Hematopoietic multipotent progenitor cell treated with erythropoietin and hydrocortisone succinate and interleukin-3 and kit ligand, for 8 days (in vitro differentiated cells): ENCODE data around the gene PPP3CB.

Experiments used
- DNase-seq: peaks from one replicate; pipeline ENCODE4 v3.0.0-alpha.2; 2015

Gene PPP3CB

DNA sequence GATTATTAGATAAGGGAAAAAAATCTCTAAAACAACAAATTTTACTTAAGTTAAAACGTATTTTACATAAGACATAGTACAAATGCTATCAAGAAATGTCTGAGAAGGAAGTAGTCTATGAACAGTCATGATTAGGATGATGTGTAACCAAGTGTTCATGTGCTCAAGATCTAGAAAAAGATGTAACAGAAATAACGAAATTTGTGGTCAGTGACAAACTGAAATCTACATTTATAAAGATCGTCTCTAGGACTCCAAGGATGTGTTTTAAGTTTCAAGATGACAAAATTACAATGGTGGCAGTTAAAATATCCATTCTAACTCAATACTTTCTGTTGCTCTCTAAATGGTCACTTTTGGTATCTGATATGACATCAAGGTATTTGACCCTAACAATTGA lies 17.2 kb downstream of the PPP3CB start:
- DNase-seq = peak; percentile 59

GRCh38 chr10:73471226-73471625 lies 24.6 kb downstream of the PPP3CB start:
- DNase-seq = no peak

GRCh38 chr10:73469579-73469978 lies 26.2 kb downstream of the PPP3CB start:
- no peak for DNase-seq

DNA sequence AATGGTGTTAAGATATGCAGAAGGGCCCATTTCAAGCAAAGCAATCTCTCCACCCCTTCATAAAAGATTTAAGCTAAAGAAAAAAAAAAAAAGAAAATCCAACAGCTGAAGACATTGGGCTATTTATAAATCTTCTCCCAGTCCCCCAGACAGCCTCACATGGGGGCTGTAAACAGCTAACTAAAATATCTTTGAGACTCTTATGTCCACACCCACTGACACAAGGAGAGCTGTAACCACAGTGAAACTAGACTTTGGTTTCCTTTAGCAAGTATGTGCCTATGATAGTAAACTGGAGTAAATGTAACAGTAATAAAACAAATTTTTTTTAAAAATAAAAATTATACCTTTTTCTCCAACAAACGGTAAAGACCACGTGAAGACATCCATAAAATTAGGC lies 28.6 kb downstream of the PPP3CB start:
- no peak for DNase-seq

DNA sequence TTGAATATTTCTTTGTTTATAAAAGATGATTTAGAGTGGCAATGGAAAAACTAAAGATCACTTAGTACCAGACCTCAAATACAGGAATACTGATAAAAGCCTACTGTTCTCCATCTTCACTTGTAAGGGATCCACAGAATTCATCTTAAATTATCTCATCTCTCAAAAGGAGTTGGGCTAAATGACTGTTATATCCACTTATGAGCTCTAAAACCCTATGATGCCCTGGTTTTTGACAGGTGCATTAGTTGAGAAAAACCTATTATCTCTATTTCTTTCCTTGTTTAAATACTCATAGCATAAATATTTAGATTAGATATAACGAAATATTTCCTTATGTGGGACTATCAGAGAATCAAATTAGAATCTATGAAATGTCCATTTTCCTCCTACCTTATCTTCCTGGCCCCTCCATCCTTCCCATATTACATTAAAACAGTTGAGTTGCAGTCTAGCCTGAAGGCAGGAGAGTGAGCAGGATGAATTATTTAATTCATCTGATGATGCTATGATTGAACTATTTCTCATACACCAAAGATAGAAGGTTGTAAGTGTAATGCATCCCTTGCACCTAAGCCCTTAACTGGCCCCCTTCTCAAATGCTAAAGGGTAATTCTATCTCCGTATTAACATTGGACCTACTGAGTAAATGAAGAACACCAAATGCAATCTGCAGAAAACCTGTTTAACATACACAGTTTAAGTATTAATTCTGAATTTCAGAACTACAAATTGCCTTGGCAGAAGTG lies 29.7 kb downstream of the PPP3CB start:
- no peak for DNase-seq

GRCh38 chr10:73460897-73461296 lies 34.9 kb downstream of the PPP3CB start:
- DNase-seq = no peak

- DNase-seq = no peak
Measured at GRCh38 chr10:73459683-73460314, 36.0 kb downstream of the PPP3CB start.

GRCh38 chr10:73456187-73456890 lies 39.5 kb downstream of the PPP3CB start:
- DNase-seq = peak; percentile 99

DNA sequence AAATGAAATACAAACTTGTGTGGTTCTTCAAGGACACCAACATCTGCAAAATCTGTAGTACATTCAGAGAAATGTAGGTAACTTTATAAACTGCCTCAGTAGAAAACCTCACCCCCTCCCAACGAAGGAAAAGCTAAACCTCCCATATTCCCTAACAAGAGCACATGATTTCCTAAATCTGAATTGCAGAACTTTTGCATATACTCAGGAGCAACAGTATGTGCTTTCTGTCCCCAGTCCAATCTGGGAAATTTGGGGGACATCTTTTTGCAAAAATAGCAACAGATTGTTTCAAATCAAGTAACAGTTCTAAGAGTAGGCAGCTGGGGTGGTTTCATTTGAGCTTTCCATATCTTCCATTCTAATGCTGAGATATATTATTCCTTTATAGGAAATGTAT lies 46.7 kb downstream of the PPP3CB start:
- no peak for DNase-seq

DNA sequence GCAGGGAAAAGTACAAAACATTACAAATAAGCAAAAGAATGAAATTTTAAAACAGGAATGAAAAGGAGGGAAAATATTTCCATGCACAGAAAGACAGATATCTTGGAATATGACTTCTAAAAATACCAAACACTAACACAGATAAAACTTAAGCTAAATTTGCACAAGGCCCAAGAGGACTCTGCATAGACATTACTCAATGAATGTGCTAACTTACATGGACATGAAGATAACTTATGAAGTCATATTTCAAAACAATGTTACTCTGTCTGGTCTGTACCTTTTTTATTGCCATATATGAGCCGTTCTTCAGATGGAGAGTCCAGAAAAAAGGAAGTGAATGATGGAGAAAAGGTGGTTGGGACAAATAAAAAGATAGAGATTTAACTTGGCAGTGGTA lies 47.4 kb downstream of the PPP3CB start:
- no peak for DNase-seq

DNA sequence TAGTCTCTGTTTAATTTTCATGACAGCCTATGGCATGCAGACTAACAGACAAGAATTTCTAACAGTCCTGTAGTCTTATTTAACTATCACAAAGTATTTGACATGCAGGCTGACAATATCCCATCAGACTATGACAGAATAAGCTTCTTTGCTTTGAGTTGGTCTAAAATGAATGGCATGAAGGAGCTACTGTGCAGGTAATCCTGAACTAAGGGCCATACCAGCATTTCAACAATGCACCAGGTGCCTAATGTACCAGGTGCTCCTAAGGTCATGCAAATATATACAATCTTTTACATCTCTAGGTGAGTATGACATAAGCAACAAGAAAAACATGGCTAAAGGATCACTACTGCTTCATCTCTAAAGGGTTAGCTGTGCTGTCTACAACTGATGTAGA lies 48.9 kb downstream of the PPP3CB start:
- DNase-seq = no peak

- no peak for DNase-seq
Measured at GRCh38 chr10:73444457-73444856, 51.4 kb downstream of the PPP3CB start.

DNA sequence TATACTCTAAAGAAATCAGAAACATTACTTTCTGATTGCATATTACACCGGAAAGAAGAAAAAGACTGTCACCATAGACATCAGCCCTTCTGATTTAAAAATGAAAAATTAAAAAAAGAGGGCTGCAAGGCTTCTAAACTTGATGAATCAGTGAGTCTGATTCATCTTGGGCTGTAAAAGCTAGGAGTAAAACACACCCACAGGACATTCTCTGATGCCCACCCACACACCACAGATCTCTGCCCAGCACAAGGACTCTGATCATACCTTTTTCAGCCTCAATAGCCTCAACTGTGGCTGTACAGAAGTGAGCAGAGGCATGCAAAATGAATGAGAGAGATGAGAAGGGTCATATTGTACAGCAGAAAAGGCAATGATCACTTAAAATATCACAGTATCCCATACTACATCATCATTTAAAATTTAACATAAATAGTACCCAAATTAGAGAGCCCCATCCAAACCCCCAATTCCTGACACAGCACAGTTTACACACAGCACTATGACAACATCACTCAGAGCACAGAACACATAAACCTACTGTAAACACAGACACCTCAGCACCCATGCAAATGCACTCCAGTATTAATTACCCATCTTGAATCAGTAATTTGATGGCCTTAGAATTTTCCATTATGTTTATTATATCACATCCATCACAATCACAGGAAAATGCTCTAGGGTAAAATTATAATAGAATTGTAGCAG lies 56.1 kb downstream of the PPP3CB start:
- DNase-seq = no peak

- DNase-seq = no peak
Measured at GRCh38 chr10:73439055-73439454, 56.8 kb downstream of the PPP3CB start.

GRCh38 chr10:73433538-73433867 lies 62.3 kb downstream of the PPP3CB start, which contains the start of gene MSS51:
MSS51 (minus strand) TSS chr10:73433561; CDS start chr10:73428284, 5,277 bp downstream.
- DNase-seq = peak; percentile 45

- DNase-seq = no peak
Measured at GRCh38 chr10:73432646-73433537, 62.9 kb downstream of the PPP3CB start.

- no peak for DNase-seq
Measured at GRCh38 chr10:73426318-73426717, 69.5 kb downstream of the PPP3CB start.

DNA sequence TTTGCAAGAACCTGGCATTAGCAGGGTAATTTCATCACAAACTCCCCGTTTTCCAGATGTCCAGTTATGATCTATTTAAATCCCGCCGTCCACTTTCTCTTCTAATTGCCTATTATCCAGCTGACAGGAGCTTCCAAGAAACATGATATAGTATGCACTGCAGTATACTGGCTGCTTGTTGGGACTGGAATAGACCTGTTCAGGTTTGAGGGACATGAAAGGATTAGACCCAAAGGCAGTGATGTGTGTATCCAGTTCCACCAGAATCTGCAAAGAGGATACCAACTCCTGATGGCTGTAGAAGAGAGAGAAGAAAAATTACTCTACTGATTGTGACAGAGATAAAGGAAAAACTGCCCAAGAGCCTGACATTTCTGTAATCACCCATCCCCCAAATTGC lies 71.3 kb downstream of the PPP3CB start:
- no peak for DNase-seq

GRCh38 chr10:73423309-73423708 lies 72.5 kb downstream of the PPP3CB start:
- DNase-seq = no peak

- no peak for DNase-seq
Measured at GRCh38 chr10:73416571-73416970, 79.3 kb downstream of the PPP3CB start.

DNA sequence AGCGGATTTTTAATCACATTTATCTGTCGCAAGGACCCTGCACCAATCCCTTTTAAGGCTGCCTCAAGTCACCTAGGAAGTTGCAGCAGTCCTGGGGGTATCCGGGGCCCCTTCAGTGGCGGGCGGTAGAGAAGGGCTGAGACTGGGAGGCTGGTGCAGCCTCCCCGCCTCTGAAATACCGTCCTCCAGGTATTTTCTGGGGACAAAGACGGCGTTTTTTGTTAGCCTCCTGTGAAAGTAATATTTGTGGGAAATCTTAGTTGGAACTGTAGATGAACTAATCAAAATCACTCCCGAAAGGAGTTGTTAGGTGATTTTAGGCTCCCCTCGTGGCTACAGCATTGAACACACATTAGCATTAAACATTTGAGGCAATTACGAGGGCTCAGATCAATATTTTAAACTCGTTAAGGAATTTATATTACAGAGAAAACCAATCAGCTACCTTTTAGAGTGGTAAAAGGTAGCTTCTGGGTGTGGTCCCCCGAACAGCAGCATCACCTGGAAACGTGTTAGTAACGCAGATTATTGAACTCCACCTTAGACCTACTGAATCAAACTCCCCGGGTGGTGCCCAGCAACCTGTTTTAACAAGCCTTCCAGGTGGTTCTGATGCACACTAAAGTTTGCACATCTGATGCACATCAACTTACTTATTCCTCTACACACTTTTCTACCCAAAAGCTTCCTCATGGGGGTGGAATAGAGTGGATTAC lies 81.4 kb downstream of the PPP3CB start:
- DNase-seq = no peak
